ENCODE data around the gene GUCA2B.

GUCA2B gene

DNA sequence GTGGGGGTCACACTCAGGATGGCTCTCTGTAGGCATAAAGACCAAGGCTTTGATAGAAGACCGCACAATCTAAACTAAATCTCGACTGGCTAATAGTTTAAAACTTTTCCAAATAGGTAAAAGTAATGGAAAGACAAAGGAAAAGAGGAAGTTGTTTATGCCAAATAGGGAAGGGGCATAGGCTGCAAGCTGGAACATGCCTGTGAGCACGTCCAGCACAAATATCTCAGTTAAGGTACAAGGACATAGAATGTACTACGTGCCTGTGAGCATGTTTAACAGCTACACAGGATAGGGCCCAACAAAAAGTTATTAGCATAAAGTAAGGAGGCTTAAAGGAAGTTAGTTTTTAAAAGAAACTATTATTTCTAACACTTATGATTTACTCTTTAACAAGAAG is 38.9 kb downstream of the GUCA2B start:
- no peak for DNase-seq

DNA sequence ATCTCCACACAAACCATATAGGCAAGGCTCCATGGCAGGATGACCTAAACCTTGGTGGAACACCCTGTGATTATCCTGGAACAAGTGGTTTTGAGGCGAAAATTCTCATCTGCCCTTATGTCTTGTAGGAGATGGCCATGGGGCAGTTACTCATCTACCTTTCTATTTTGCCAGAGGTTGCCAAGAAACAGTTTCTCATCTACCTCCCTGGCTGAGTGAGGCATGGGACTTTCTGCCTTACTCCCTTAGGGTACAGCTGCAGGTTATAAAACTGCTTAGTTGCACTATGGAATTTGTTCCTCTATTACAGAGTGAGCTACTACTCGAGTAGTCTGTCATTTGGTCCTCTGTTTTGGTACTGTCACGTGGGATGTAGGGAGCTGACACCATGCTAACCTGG is 42.6 kb downstream of the GUCA2B start:
- DNase-seq, result no peak

DNA sequence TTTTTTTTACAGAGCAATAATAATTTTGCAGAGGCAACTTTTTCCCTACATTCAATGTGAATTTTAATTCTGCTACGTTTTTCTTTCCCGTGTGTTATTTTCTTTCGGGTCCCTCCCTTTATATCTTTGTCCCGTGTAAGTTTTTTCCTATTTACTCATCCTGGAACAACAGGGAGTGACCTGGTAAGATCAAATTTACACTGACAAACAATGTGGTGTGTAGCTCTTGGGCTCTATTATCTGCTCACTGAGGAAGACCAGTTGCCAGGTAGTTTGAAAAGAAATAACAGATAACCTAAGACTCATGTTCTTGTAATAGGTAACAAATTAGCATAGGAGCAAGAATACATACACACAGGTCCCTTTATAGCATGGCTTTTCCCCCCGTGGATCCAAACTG is 45.0 kb downstream of the GUCA2B start:
- DNase-seq, result no peak

DNA sequence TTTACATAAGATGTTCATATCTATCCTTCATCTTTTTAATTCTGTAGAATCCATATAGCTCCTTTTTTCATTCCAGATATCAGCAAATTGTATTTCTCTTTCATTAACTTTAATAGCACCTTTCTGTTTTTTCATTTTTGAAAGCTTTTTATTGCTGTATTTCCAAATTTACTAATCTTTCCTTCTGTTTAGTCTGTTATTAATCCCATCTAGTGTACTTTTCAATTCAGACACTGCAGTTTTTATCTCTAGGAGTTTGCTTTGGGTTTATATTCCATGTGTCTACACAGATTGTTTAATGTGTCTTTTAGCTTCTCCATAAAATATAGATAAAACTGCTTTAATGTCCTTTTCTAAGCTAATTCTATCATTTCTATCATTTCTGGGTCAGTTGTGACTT is 48.8 kb downstream of the GUCA2B start:
- no peak for DNase-seq
